D721Med (cell line): ENCODE results near the gene SEC23IP.

Source experiments
- DNase-seq: peaks from one replicate; pipeline ENCODE4 v3.0.0; 2011; ENCODE audit warnings: low spot score; ENCODE audit not compliant: insufficient read length
- FAIRE-seq: peaks from 2 replicates; lab custom pipeline; 2011; peaks lifted over from hg19 to GRCh38; lab: Jason Lieb, UNC
- TF ChIP-seq, protein P1 (sequence below): IDR thresholded peaks from 2 replicates; pipeline ENCODE4 v1.5.1; 2012; ENCODE audit warnings: mild to moderate bottlenecking, control low read depth; ENCODE audit not compliant: insufficient read depth; ENCODE audit errors: missing control alignments

The SEC23IP gene

DNA sequence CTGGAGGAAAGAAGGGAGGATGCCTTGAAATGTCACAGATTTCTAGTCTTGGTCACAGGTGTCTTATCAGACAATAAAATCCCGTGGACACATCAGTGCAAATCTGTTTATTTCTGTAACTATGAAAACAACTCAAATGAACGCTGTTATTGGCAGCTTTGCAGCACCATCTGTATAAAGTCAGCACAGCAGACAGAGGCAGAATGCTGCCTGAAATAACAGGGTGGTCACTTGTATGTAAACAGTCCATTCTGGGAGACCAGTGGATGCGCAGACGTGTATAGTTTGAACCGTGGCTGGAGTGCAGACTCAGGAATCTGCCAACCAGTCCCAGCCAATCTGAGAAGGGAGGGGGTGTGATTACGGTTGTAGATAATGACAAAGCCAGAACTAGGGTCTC is 54.8 kb downstream of the SEC23IP start:
- no peak for DNase-seq
- FAIRE-seq = no peak
- TF ChIP-seq, protein P1, sequence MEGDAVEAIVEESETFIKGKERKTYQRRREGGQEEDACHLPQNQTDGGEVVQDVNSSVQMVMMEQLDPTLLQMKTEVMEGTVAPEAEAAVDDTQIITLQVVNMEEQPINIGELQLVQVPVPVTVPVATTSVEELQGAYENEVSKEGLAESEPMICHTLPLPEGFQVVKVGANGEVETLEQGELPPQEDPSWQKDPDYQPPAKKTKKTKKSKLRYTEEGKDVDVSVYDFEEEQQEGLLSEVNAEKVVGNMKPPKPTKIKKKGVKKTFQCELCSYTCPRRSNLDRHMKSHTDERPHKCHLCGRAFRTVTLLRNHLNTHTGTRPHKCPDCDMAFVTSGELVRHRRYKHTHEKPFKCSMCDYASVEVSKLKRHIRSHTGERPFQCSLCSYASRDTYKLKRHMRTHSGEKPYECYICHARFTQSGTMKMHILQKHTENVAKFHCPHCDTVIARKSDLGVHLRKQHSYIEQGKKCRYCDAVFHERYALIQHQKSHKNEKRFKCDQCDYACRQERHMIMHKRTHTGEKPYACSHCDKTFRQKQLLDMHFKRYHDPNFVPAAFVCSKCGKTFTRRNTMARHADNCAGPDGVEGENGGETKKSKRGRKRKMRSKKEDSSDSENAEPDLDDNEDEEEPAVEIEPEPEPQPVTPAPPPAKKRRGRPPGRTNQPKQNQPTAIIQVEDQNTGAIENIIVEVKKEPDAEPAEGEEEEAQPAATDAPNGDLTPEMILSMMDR = no peak

GRCh38 chr10:119957451-119957850 is 64.9 kb downstream of the SEC23IP start:
- no peak for FAIRE-seq
- DNase-seq = no peak
- TF ChIP-seq, protein P1 = no peak

GRCh38 chr10:119962837-119963236 is 70.3 kb downstream of the SEC23IP start:
- no peak for FAIRE-seq
- no peak for DNase-seq
- TF ChIP-seq, protein P1 = no peak

- DNase-seq = no peak
- TF ChIP-seq, protein P1 = no peak
- FAIRE-seq = no peak
Measured at GRCh38 chr10:119967066-119967465, 74.5 kb downstream of the SEC23IP start.

GRCh38 chr10:119969609-119970008 is 77.1 kb downstream of the SEC23IP start:
- TF ChIP-seq, protein P1 = no peak
- no peak for DNase-seq
- FAIRE-seq = no peak

GRCh38 chr10:119970107-119970506 is 77.6 kb downstream of the SEC23IP start:
- TF ChIP-seq, protein P1 = no peak
- FAIRE-seq (no peak), DNase-seq (no peak)

DNA sequence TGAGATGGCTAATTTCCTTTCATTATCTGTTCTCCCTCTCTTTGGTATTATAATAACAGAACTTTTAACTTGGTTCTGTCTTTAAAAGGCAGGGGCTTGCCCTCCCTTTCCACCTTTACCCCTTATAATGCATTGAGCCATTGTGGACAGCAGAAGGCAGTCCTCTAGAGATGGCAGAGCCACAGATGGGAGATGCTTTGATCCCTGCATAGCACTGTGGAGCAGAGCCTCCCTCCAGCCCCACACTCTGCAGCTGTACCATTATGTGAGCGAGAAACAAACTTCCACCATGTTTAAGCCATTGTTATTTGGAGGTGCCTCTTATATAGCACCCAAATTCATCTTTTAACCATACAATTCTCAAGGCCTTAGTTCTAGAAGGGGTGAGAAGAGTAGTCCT is 78.4 kb downstream of the SEC23IP start:
- FAIRE-seq = no peak
- TF ChIP-seq, protein P1 = no peak
- no peak for DNase-seq
